Neural cell (in vitro differentiated cells): ENCODE results near the gene ENPEP. TPM values are rescaled to one million over a fixed set of nuclear protein-coding genes. Genes with fewer than 3 reads are reported as not detected.

ENCODE experiments used
- H2AFZ ChIP-seq: fragments of 200-600, 300-800 bp; sonication (generic), shearing (Covaris generic); 2 replicates; pipeline ENCODE4 v1.6.0; 2014; ENCODE audit warnings: low read depth, mild to moderate bottlenecking, antibody characterized with exemption, low read length, moderate library complexity
- H3F3A ChIP-seq: fragments of 200-600 bp; shearing (Covaris generic); 2 replicates; pipeline ENCODE4 v1.6.1; 2016; ENCODE audit warnings: mild to moderate bottlenecking, moderate library complexity, mixed read lengths, antibody characterized with exemption, low read length; ENCODE audit not compliant: insufficient read depth, poor library complexity, severe bottlenecking
- H3K27ac ChIP-seq: fragments of 200-600, 300-800 bp; sonication (generic), shearing (Covaris generic); 2 replicates; pipeline ENCODE4 v1.5.1; 2014; ENCODE audit warnings: mild to moderate bottlenecking, low read length, moderate library complexity
- H3K27me3 ChIP-seq: fragments of 300-800, 200-600 bp; sonication (generic), shearing (Covaris generic); 2 replicates; pipeline ENCODE4 v1.6.0; 2014; ENCODE audit warnings: mild to moderate bottlenecking, low read depth, low read length, moderate library complexity; ENCODE audit not compliant: insufficient read depth
- H3K36me3 ChIP-seq: fragments of 300-800, 200-600 bp; sonication (generic), shearing (Covaris generic); 2 replicates; pipeline ENCODE4 v1.5.1; 2014; ENCODE audit warnings: mild to moderate bottlenecking, antibody characterized with exemption, low read length, moderate library complexity; ENCODE audit not compliant: insufficient read depth
- H3K4me2 ChIP-seq: fragments of 300-800, 200-600 bp; sonication (generic), shearing (Covaris generic); 2 replicates; pipeline ENCODE4 v1.6.0; 2014; ENCODE audit warnings: mild to moderate bottlenecking, low read length
- H3K4me3 ChIP-seq: fragments of 300-800, 200-600 bp; sonication (generic), shearing (Covaris generic); 2 replicates; pipeline ENCODE4 v1.5.1; 2014; ENCODE audit warnings: mild to moderate bottlenecking, low read length, moderate library complexity
- H3K79me2 ChIP-seq: fragments of 200-600 bp; shearing (Covaris generic); replicated peaks from 2 replicates; pipeline ENCODE4 v1.6.0; 2014; ENCODE audit warnings: mild to moderate bottlenecking, low read length, moderate library complexity; ENCODE audit not compliant: insufficient read depth
- H3K9ac ChIP-seq: fragments of 300-800, 200-600 bp; sonication (generic), shearing (Covaris generic); 2 replicates; pipeline ENCODE4 v1.6.1; 2016; ENCODE audit warnings: mild to moderate bottlenecking, low read length, mixed read lengths
- H3K9me2 ChIP-seq: fragments of 200-600 bp; shearing (Covaris generic); 2 replicates; pipeline ENCODE4 v1.6.1; 2016; ENCODE audit warnings: mild to moderate bottlenecking, low read length, mixed read lengths; ENCODE audit not compliant: insufficient read depth
- H3K9me3 ChIP-seq: fragments of 200-600, 300-800 bp; sonication (generic), shearing (Covaris generic); 2 replicates; pipeline ENCODE4 v1.6.1; 2016; ENCODE audit warnings: mild to moderate bottlenecking, mixed run types, low read length, moderate library complexity, mixed read lengths
- H4K20me1 ChIP-seq: fragments of 200-600 bp; shearing (Covaris generic); 2 replicates; pipeline ENCODE4 v1.6.1; 2016; ENCODE audit warnings: mild to moderate bottlenecking, mixed run types; ENCODE audit not compliant: insufficient read depth
- EP300 ChIP-seq: fragments of 450-650 bp; conservative IDR thresholded peaks from 2 replicates; pipeline ENCODE4 v1.6.1; 2014; ENCODE audit warnings: antibody characterized with exemption, mild to moderate bottlenecking, moderate library complexity; ENCODE audit not compliant: poor library complexity, severe bottlenecking
- EZH2 ChIP-seq: fragments of 200-600, 300-800 bp; shearing (Covaris generic), sonication (generic); IDR thresholded peaks from 2 replicates; pipeline ENCODE4 v1.6.1; 2014; ENCODE audit warnings: antibody characterized with exemption, low read length, borderline replicate concordance, mild to moderate bottlenecking; ENCODE audit not compliant: insufficient read depth, poor library complexity, severe bottlenecking
- MXI1 ChIP-seq: fragments of 450-650 bp; conservative IDR thresholded peaks from 2 replicates; pipeline ENCODE4 v1.6.1; 2014; ENCODE audit warnings: antibody characterized with exemption, mild to moderate bottlenecking; ENCODE audit not compliant: poor library complexity, severe bottlenecking
- POLR2AphosphoS5 ChIP-seq: IDR thresholded peaks from 2 replicates; pipeline ENCODE4 v1.6.1; 2012
- RAD21 ChIP-seq: fragments of 450-650 bp; conservative IDR thresholded peaks from 2 replicates; pipeline ENCODE4 v1.6.1; 2014; ENCODE audit warnings: antibody characterized with exemption, mild to moderate bottlenecking, moderate library complexity
- REST ChIP-seq: IDR thresholded peaks from 2 replicates; pipeline ENCODE4 v1.6.1; 2012; ENCODE audit warnings: borderline replicate concordance
- SMC3 ChIP-seq: fragments of 450-650 bp; conservative IDR thresholded peaks from 2 replicates; pipeline ENCODE4 v1.6.1; 2014; ENCODE audit warnings: antibody characterized with exemption, mild to moderate bottlenecking, moderate library complexity; ENCODE audit not compliant: poor library complexity
- TAF1 ChIP-seq: IDR thresholded peaks from 2 replicates; pipeline ENCODE4 v1.6.1; 2012; ENCODE audit warnings: low read depth
- polyA plus RNA-seq: library from polyadenylated mRNA; depleted of rRNA; stranded (reverse); fragments of >200 nt; gene quantifications from 2 replicates; pipeline ENCODE4 v1.2.3, GENCODE V29; 2014
- TF ChIP-seq, protein P1 (sequence below): fragments of 450-650 bp; IDR thresholded peaks from 2 replicates; pipeline ENCODE4 v1.5.1; 2014; ENCODE audit warnings: antibody characterized with exemption, mild to moderate bottlenecking, moderate library complexity; ENCODE audit not compliant: poor library complexity, severe bottlenecking

ENPEP gene
- polyA plus RNA-seq, 1 donor from 2014 or later: 0.06 TPM

DNA sequence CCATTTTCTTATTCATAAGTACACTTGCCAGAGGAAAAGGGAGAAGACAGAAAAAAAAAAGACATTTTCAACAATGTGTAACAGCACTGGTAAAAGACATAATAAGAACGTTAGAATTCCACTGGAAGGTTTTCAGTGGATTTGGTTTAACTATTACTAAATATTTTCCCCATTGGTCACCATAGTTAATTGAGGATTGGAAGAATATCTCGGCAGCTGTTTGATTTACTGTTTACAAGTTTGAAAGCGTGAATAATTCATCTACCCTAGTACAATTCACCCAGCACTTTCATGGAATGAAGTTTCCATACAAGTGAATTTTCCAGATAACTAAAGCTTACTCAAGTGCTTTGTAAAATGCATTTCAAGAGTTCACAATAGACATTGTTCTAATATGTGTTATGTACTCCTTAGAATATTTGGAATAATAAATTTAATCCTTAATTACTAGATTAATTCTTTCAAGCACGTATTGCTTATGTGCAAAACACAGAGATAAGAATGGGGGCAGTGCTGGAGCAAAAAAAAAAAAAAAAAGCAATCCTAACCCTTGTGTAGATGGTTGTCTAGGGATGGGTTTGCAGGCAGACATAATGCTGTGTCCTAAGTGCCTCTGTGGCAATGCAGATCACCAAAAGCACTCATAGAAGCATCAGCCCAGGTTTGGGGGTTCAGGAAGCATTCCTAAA is 57.1 kb downstream of the ENPEP start:
- H3K27ac ChIP-seq: no peak overlapping the region
- no peak overlapping the region for H2AFZ ChIP-seq
- H3K9me3 ChIP-seq: no peaks in the 10 kb centered on the region
- H3K4me3 ChIP-seq: no peak overlapping the region
- H3F3A ChIP-seq: no peaks in the 10 kb centered on the region
- no peaks in the 10 kb centered on the region for H3K27me3 ChIP-seq
- no peaks in the 10 kb centered on the region for H3K9me2 ChIP-seq
- H4K20me1 ChIP-seq: no peaks in the 10 kb centered on the region
- no peak overlapping the region for H3K4me2 ChIP-seq
- no peaks in the 10 kb centered on the region for H3K36me3 ChIP-seq
- H3K79me2 ChIP-seq: no peaks in the 10 kb centered on the region
- H3K9ac ChIP-seq: no peak overlapping the region
- TF ChIP-seq SMC3 (no peak), MXI1 (no peak), EZH2 (no peak), EP300 (no peak), REST (no peak)
- TF ChIP-seq, protein P1, sequence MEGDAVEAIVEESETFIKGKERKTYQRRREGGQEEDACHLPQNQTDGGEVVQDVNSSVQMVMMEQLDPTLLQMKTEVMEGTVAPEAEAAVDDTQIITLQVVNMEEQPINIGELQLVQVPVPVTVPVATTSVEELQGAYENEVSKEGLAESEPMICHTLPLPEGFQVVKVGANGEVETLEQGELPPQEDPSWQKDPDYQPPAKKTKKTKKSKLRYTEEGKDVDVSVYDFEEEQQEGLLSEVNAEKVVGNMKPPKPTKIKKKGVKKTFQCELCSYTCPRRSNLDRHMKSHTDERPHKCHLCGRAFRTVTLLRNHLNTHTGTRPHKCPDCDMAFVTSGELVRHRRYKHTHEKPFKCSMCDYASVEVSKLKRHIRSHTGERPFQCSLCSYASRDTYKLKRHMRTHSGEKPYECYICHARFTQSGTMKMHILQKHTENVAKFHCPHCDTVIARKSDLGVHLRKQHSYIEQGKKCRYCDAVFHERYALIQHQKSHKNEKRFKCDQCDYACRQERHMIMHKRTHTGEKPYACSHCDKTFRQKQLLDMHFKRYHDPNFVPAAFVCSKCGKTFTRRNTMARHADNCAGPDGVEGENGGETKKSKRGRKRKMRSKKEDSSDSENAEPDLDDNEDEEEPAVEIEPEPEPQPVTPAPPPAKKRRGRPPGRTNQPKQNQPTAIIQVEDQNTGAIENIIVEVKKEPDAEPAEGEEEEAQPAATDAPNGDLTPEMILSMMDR: no peak

DNA sequence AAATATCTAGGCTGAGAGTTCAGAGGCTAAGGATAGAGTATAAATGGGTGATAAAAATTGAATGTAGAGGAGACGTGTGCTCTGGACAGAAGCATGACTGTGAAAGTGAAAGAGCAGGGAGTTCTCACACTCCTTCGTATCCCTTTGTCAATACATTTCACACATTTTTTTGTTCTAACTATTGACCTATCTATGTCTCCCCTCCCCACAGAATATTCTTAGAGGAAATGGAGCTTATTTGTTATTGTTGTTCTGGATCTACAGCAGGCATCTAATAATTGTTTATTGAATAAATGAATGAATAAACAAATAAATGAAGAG is 57.6 kb downstream of the ENPEP start:
- no peak overlapping the region for H3K9ac ChIP-seq
- no peak overlapping the region for H3K4me2 ChIP-seq

DNA sequence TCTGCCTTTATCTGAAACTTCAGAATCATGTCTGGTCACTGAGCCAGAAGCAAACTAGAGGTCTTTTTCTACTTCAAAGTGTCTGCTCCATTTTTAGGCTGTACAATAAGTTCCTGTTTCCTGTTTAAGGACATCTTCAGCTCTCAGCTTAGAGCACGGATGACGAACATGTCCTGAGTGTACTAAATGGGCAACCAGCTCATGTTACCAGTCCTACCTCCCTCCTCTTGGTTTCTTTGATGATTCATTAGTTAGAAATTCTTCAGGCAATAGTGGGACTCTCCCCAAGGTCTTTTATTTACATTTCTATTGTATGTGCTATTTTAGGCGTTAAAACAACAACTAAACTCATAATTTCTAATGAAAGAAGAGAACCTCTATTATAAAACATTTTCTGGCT is 58.0 kb downstream of the ENPEP start:
- Histone ChIP-seq H3K9me2 (no peaks in the 10 kb centered on the region), H3K4me3 (no peak overlapping the region), H3K27ac (no peak overlapping the region), H2AFZ (no peak overlapping the region), H3K36me3 (no peaks in the 10 kb centered on the region), H3K9ac (no peak overlapping the region), H3K4me2 (no peak overlapping the region), H4K20me1 (no peaks in the 10 kb centered on the region), H3K9me3 (no peaks in the 10 kb centered on the region), H3K27me3 (no peaks in the 10 kb centered on the region), H3K79me2 (no peaks in the 10 kb centered on the region), H3F3A (no peaks in the 10 kb centered on the region)
- TF ChIP-seq RAD21: no peak
- no peak for TF ChIP-seq EZH2
- no peak for TF ChIP-seq EP300
- TF ChIP-seq, protein P1: no peak
- no peak for TF ChIP-seq POLR2AphosphoS5
- TF ChIP-seq TAF1: no peak
- no peak for TF ChIP-seq MXI1
- no peak for TF ChIP-seq REST
- TF ChIP-seq SMC3: no peak

More for the DNA sequence above, 57.6 kb downstream of the ENPEP start:
- Histone ChIP-seq H3K4me3 (no peak overlapping the region), H3F3A (no peaks in the 10 kb centered on the region), H4K20me1 (no peaks in the 10 kb centered on the region), H2AFZ (no peak overlapping the region), H3K36me3 (no peaks in the 10 kb centered on the region), H3K9me3 (no peaks in the 10 kb centered on the region), H3K27ac (no peak overlapping the region), H3K79me2 (no peaks in the 10 kb centered on the region), H3K27me3 (no peaks in the 10 kb centered on the region), H3K9me2 (no peaks in the 10 kb centered on the region)
- no peak for TF ChIP-seq SMC3
